Endothelial cell of umbilical vein (primary cell): Measurements from ENCODE around the gene PFDN1. TPM values are rescaled to one million over a fixed set of nuclear protein-coding genes. Genes with fewer than 3 reads are reported as not detected.

Source experiments
- BruUV-seq: library from RNA; stranded (reverse); fragments of 400-500 nt; replicated peaks from 2 replicates; lab custom pipeline; 2021; lab: Mats Ljungman, UMichigan
- CTCF ChIA-PET: fragments of 300-600, 350-600 bp; sonication (Branson Sonifier 250); formaldehyde crosslinking; loops from one replicate; lab custom pipeline; 2021; ENCODE audit warnings: antibody characterized with exemption, inconsistent platforms; lab: Charles Lee
- POLR2A ChIA-PET: fragments of 300-600, 350-600 bp; sonication (Branson Sonifier 250); formaldehyde crosslinking; loops from one replicate; lab custom pipeline; 2021; ENCODE audit warnings: antibody characterized with exemption, inconsistent platforms; lab: Charles Lee
- DNase-seq: peaks from one replicate; pipeline ENCODE4 v3.0.0-alpha.2; 2011; ENCODE audit warnings: low read depth, low spot score
- FAIRE-seq: peaks from 2 replicates; lab custom pipeline; 2011; peaks lifted over from hg19 to GRCh38; lab: Jason Lieb, UNC
- H2AFZ ChIP-seq: 2 replicates; pipeline ENCODE4 v1.6.0; 2012; ENCODE audit warnings: low read depth, low read length, control low read depth, inconsistent platforms
- H3K27ac ChIP-seq: 2 replicates; pipeline ENCODE4 v1.5.1; 2011; ENCODE audit warnings: low read depth, mild to moderate bottlenecking, control low read depth, low read length, moderate library complexity; ENCODE audit not compliant: insufficient read depth
- H3K27me3 ChIP-seq, 2 experiments: 2 replicates each; pipeline versions ENCODE4 v1.6.0 to v1.6.1; 2011; ENCODE audit warnings: low read length in 2 of 2, mixed read lengths in 1 of 2; ENCODE audit not compliant: control insufficient read depth in 2 of 2, insufficient read depth in 2 of 2
- H3K36me3 ChIP-seq, 2 experiments: 2 replicates in 1 of 2; 3 replicates in 1 of 2; pipeline ENCODE4 v1.5.1; 2011; ENCODE audit warnings: low read length in 2 of 2, mild to moderate bottlenecking in 1 of 2, moderate library complexity in 1 of 2; ENCODE audit not compliant: control insufficient read depth in 2 of 2, insufficient read depth in 2 of 2; ENCODE audit errors: extremely low read depth in 1 of 2
- H3K4me1 ChIP-seq: 3 replicates; pipeline ENCODE4 v1.5.1; 2011; ENCODE audit warnings: mild to moderate bottlenecking, low read length; ENCODE audit not compliant: control insufficient read depth, insufficient read depth; ENCODE audit errors: extremely low read depth
- H3K4me2 ChIP-seq: 2 replicates; pipeline ENCODE4 v1.6.1; 2011; ENCODE audit warnings: low read length, control low read depth, mixed read lengths; ENCODE audit not compliant: insufficient read depth
- H3K4me3 ChIP-seq, 3 experiments: fragments of 200-600 bp in 1 of 3; sonication (generic), shearing (Covaris generic) in 1 of 3; replicated peaks in 1 of 3; 2 replicates each; pipeline ENCODE4 v1.5.1; 2011 to 2016; ENCODE audit warnings: control low read depth in 3 of 3, low read length in 3 of 3, mild to moderate bottlenecking in 2 of 3, inconsistent platforms in 1 of 3, low read depth in 1 of 3, moderate library complexity in 1 of 3; ENCODE audit not compliant: insufficient read depth in 1 of 3
- H3K79me2 ChIP-seq: 2 replicates; pipeline ENCODE4 v1.6.0; 2012; ENCODE audit warnings: low read length, inconsistent platforms; ENCODE audit not compliant: control insufficient read depth, insufficient read depth
- H3K9ac ChIP-seq: replicated peaks from 2 replicates; pipeline ENCODE3; 2011; ENCODE audit warnings: low read length, control low read depth; ENCODE audit not compliant: insufficient read depth; ENCODE audit errors: extremely low read depth
- H3K9me1 ChIP-seq: replicated peaks from 3 replicates; pipeline ENCODE4 v1.6.0; 2011; ENCODE audit warnings: mild to moderate bottlenecking, low read length; ENCODE audit not compliant: control insufficient read depth, insufficient read depth; ENCODE audit errors: extremely low read depth
- H3K9me3 ChIP-seq: replicated peaks from 2 replicates; pipeline ENCODE4 v1.5.1; 2012; ENCODE audit warnings: low read length, inconsistent platforms; ENCODE audit not compliant: control insufficient read depth, insufficient read depth
- H4K20me1 ChIP-seq: replicated peaks from 2 replicates; pipeline ENCODE3; 2011; ENCODE audit warnings: mild to moderate bottlenecking, low read length; ENCODE audit not compliant: control insufficient read depth, insufficient read depth; ENCODE audit errors: extremely low read depth
- CTCF ChIP-seq, 2 donors: IDR thresholded peaks; 1 replicate in 1 of 2; 2 replicates in 1 of 2; pipeline ENCODE4 v1.5.1; 2011; ENCODE audit warnings: low read length in 2 of 2, mild to moderate bottlenecking in 2 of 2, moderate library complexity in 2 of 2, control low read depth in 1 of 2, inconsistent platforms in 1 of 2, low read depth in 1 of 2; ENCODE audit not compliant: insufficient read depth in 1 of 2; ENCODE audit errors: extremely low read depth in 1 of 2
- EZH2 ChIP-seq: IDR thresholded peaks from 2 replicates; pipeline ENCODE4 v1.6.1; 2012; ENCODE audit warnings: borderline replicate concordance, low read depth, mild to moderate bottlenecking, moderate library complexity, low read length, inconsistent platforms; ENCODE audit not compliant: severe bottlenecking
- FOS ChIP-seq: IDR thresholded peaks from 2 replicates; pipeline ENCODE4 v1.6.1; 2011; ENCODE audit warnings: mild to moderate bottlenecking, low read length, moderate library complexity, borderline replicate concordance; ENCODE audit not compliant: insufficient read depth
- GATA2 ChIP-seq: IDR thresholded peaks from 2 replicates; pipeline ENCODE4 v1.7.0; 2011; ENCODE audit warnings: low read depth, mild to moderate bottlenecking, moderate library complexity, mixed read lengths, low read length; ENCODE audit not compliant: insufficient read length, insufficient read depth
- JUN ChIP-seq: IDR thresholded peaks from 2 replicates; pipeline ENCODE4 v1.6.1; 2011; ENCODE audit warnings: borderline replicate concordance, low read depth; ENCODE audit not compliant: insufficient read length, insufficient read depth
- MAX ChIP-seq: IDR thresholded peaks from 2 replicates; pipeline ENCODE4 v1.6.1; 2011; ENCODE audit not compliant: insufficient read depth, insufficient read length
- MYC ChIP-seq: IDR thresholded peaks from one replicate; pipeline ENCODE4 v1.6.1; 2011; ENCODE audit warnings: mild to moderate bottlenecking, low read depth, low read length
- POLR2AphosphoS5 ChIP-seq: IDR thresholded peaks from 2 replicates; pipeline ENCODE4 v1.6.1; 2012; ENCODE audit warnings: low read depth, mild to moderate bottlenecking, control low read depth, low read length, moderate library complexity; ENCODE audit not compliant: insufficient read depth
- dilution Hi-C: fragments of 300-500 bp; cut with MboI; formaldehyde crosslinking; loops from one replicate; pipeline ENCODE4 v1.15.0; 2019; ENCODE audit warnings: low sequenced_read_pairs; ENCODE audit not compliant: extremely low pct_ligation_motif_present
- intact Hi-C: fragments of 100-400 bp; cut with micrococcal nuclease; formaldehyde crosslinking; loops from one replicate; pipeline ENCODE4 v1.10.0; 2022
- polyA plus RNA-seq, 4 experiments: library from polyadenylated mRNA; depleted of rRNA in 3 of 4; stranded (reverse) in 3 of 4; unstranded in 1 of 4; fragments of >200 nt; gene quantifications; 2 replicates each; pipeline versions ENCODE4 v1.2.1 to v1.2.3, GENCODE V29; 2011 to 2012; ENCODE audit warnings: missing spikeins in 1 of 4
- total RNA-seq: library from RNA; stranded (reverse); gene quantifications from 2 replicates; pipeline ENCODE4 v1.2.3, GENCODE V29; 2021

Gene PFDN1
- total and polyA plus RNA-seq, 2 donors (not counting 3 experiments of a cell fraction or from before 2014, with no cell fraction given) = 107 to 158 TPM

- peaks cover 14% of the 10 kb centered on the region for H3K4me1 ChIP-seq
- no peaks in the 10 kb centered on the region for H3K27me3 ChIP-seq
- POLR2A ChIA-PET = no interaction called here
- H4K20me1 ChIP-seq = no peaks in the 10 kb centered on the region
- CTCF ChIA-PET = interaction anchor here (0.9 to 1.9 kb wide), 10 partner anchors 9 to 60 kb away, joined by 3 to 9 read pairs (median 4); no protein-coding TSS in a partner anchor
- no peak overlapping the region for H3K4me3 ChIP-seq
- dilution Hi-C loops (no loop called here), intact Hi-C loops (no loop called here)
- no peaks in the 10 kb centered on the region for H3K9me3 ChIP-seq
- no peaks in the 10 kb centered on the region for H3K79me2 ChIP-seq
- H3K27ac ChIP-seq = peak overlapping the region; percentile 47
- peak; percentile 87 for FAIRE-seq
- TF ChIP-seq GATA2 (no peak), MYC (no peak), FOS (peak; percentile 61), EZH2 (no peak), MAX (no peak), POLR2AphosphoS5 (no peak), JUN (peak; percentile 43), CTCF (IDR thresholded peaks at IDR 0.05; ENCODE audit: extremely low read depth in 1 of 2, insufficient read depth in 1 of 2, low read depth in 1 of 2, low read length in 2 of 2) (no peak)
- peak overlapping the region; percentile 23 for H2AFZ ChIP-seq
- peak overlapping the region; percentile 44 for H3K4me2 ChIP-seq
- H3K9ac ChIP-seq = no peak overlapping the region
- no peaks in the 10 kb centered on the region for H3K36me3 ChIP-seq
- no TSS peak for BruUV-seq
- H3K9me1 ChIP-seq = no peaks in the 10 kb centered on the region
- peak; percentile 83 for DNase-seq
Observed at GRCh38 chr5:140205216-140205615, 97.7 kb downstream of the PFDN1 start.
